Measurements from ENCODE around the gene ZBTB2.
"Not testable (repeated sequence)": the region's sequence is repeated elsewhere in the genome, so short reads cannot be mapped to it uniquely, and the experiment has no call there.

GRCh38 chr6:151315661-151316060, 75.7 kb downstream of the ZBTB2 start:
- not testable (repeated sequence) for TF ChIP-seq CTCF, POLR2A, EP300 (IDR thresholded peaks at IDR 0.05)
